Middle frontal gyrus (tissue), 1 donor: ENCODE results near the gene DUS2.

ENCODE experiments used
- DNase-seq: peaks from one replicate; pipeline ENCODE4 v3.0.0-alpha.2; 2015; ENCODE audit warnings: low spot score; ENCODE audit errors: extremely low spot score

DUS2 gene

GRCh38 chr16:68046106-68046505 lies 23.0 kb downstream of the DUS2 start:
- DNase-seq, result no peak

DNA sequence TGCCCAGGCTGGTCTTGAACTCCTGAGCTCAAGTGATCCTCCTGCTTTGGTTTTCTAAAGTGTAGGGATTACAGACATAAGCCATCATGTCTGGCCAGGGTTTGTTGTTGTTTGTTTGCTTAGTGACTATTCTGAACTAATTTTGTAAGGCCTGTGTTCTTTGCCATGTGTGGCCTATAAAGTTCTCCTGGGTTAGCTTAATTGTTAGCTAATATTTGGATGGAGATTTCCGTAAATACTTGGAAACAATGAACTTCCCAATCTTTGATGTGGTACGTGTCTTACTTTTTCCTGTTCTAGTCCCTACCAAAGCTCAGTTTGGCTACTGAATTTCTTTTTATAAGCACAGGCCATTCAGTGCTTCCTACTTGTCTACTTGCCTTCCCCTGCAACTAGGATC lies 24.9 kb downstream of the DUS2 start:
- DNase-seq, result no peak

- DNase-seq, result no peak
These were observed 26.4 kb downstream of the DUS2 start for GRCh38 chr16:68049449-68049848.

DNA sequence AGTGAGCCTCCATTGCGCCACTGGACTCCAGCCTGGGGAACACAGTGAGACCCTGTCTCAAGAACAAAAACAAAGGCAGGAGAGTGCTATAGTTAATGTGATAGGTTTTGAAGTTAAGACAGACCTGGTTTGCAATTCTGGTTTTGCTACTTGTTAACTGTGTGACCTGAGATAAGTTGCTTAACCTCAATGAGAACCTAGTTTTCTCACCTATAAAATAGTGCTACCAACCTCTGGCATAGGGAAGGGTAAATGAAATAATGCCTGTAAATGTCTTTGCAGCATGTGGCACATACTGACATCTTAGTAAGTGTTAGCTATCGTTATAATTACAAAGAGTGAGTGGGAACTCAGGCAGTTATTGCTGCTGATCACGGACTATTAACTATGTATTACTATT lies 32.3 kb downstream of the DUS2 start:
- no peak for DNase-seq

GRCh38 chr16:68059804-68060203 lies 36.7 kb downstream of the DUS2 start:
- DNase-seq, result no peak

- DNase-seq, result no peak
These were observed 38.3 kb downstream of the DUS2 start for GRCh38 chr16:68061396-68061795.

GRCh38 chr16:68062910-68063393 lies 39.9 kb downstream of the DUS2 start:
- DNase-seq, result no peak

- DNase-seq, result peak; percentile 27
These were observed 41.8 kb downstream of the DUS2 start for GRCh38 chr16:68064791-68065365.

GRCh38 chr16:68065716-68066305 lies 42.7 kb downstream of the DUS2 start:
- no peak for DNase-seq

GRCh38 chr16:68066763-68067162 lies 43.7 kb downstream of the DUS2 start:
- DNase-seq, result no peak

GRCh38 chr16:68068926-68069325 lies 45.8 kb downstream of the DUS2 start:
- no peak for DNase-seq

DNA sequence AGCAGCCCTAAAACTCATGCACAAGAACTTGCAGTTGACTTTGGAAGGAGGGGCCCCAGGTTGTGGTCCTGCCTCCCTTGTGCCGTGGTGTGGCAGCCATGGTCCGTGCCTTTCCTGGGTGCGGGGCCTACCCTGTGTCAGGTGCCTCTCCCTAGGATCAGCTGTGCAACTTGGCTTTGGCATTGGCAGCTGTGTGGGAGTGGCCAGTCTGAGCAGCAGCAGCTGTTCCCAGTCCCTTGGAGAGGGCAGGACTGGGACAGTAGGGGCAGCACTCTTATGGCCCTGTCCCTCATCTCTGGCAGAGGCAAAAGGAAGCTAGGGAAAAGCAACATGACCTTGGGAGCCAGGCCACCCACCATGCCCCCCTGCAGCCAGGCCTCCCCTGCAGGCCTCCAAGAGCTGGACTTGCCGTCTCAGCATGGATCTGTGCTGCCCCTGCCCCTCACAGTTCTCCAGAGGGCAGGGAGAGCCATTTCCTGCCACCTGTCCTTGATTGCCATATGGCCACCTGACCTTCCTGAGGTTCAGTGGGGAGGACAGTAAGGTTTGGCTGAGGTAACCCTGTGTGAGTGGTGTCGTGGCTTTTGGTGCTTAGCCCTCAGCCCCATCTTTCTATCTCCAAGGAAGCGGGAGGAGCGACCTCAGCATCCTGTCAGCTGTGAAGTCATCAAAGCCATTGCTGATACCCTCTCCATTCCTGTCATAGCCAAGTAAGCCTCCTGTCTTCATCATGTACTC lies 46.6 kb downstream of the DUS2 start:
- no peak for DNase-seq

- DNase-seq, result no peak
These were observed 47.2 kb downstream of the DUS2 start for GRCh38 chr16:68070249-68070730.

DNA sequence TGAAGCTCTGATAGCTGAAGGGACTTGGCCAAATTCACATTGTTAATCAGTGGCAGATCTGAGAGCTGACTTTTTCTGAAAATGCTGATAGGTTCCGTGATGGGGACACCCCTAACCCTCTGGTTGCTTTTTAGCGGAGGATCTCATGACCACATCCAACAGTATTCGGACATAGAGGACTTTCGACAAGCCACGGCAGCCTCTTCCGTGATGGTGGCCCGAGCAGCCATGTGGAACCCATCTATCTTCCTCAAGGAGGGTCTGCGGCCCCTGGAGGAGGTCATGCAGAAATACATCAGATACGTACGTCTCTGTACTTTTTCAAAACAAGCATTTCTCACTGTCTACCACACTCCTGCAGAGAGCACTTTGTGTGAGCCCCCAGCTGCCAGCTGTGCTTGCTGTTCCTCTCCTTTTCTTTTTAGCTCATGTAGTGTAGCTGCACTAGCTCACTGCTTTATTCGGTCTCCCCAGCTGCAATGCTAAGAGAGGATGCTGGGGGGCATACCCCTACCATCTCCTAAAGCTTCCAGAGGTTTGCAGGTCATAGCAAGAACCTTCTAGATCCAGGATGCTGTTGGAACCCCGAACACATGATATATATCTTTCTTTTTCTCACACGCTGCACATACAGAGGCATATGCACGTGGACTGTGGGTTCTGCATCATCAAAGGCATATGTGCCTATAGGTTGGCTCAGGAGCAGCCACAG lies 47.9 kb downstream of the DUS2 start:
- DNase-seq, result no peak

- DNase-seq, result no peak
These were observed 48.4 kb downstream of the DUS2 start for GRCh38 chr16:68071518-68071901.

GRCh38 chr16:68072038-68072695 lies 49.1 kb downstream of the DUS2 start:
- no peak for DNase-seq

DNA sequence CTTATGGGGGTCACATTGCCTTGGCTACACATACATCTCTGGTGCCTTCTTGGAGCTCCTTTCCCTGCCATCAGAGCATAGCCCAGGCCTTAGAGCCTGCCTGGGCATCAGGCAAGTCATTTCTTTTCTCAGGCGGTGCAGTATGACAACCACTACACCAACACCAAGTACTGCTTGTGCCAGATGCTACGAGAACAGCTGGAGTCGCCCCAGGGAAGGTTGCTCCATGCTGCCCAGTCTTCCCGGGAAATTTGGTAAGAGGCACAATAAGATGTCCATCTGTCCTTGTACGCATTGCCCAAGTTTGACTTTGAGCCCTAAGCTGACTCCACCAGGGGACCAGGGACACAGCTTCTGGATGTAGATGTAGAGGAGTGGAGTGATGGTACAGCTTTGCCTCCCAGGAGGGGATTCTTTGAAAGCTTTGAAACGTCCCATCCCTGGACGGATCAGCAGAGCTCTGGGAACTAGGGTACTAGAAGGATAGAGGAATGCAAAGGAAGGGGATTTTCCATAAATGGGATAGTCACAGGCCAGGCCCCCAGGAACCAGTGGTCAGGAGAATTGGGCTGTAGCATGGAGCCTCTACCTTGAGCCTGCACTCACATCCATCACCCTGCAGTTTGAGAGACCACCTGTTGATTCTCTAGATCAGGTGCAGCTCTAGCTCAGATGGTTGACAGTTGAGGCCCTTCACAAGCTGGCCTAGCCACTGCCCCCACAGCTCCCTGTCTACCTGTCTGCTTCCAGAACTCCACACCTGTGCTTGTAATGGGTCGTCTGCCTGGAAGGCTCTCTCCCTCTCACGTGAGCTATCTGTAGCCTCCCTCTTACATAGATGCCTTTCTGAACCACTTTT lies 51.0 kb downstream of the DUS2 start:
- DNase-seq, result no peak

GRCh38 chr16:68074850-68075555 lies 51.9 kb downstream of the DUS2 start:
- no peak for DNase-seq

GRCh38 chr16:68075980-68076379 lies 52.9 kb downstream of the DUS2 start:
- no peak for DNase-seq

- DNase-seq, result no peak
These were observed 53.5 kb downstream of the DUS2 start for GRCh38 chr16:68076560-68076959.
